GM12872 (cell line): ENCODE data around the gene CNIH2.

Experiments used
- TF ChIP-seq, protein P1 (sequence below): IDR thresholded peaks from 3 replicates; pipeline ENCODE4 v1.5.1; 2011; ENCODE audit warnings: low read depth, mild to moderate bottlenecking, low read length, moderate library complexity; ENCODE audit not compliant: insufficient read depth

The CNIH2 gene

GRCh38 chr11:66277471-66278362 lies at the start of gene CNIH2:
TSS of gene CNIH2 (plus strand) at chr11:66278175. CDS start at chr11:66278457, 282 bp downstream.
- TF ChIP-seq, protein P1, sequence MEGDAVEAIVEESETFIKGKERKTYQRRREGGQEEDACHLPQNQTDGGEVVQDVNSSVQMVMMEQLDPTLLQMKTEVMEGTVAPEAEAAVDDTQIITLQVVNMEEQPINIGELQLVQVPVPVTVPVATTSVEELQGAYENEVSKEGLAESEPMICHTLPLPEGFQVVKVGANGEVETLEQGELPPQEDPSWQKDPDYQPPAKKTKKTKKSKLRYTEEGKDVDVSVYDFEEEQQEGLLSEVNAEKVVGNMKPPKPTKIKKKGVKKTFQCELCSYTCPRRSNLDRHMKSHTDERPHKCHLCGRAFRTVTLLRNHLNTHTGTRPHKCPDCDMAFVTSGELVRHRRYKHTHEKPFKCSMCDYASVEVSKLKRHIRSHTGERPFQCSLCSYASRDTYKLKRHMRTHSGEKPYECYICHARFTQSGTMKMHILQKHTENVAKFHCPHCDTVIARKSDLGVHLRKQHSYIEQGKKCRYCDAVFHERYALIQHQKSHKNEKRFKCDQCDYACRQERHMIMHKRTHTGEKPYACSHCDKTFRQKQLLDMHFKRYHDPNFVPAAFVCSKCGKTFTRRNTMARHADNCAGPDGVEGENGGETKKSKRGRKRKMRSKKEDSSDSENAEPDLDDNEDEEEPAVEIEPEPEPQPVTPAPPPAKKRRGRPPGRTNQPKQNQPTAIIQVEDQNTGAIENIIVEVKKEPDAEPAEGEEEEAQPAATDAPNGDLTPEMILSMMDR: no peak

GRCh38 chr11:66228521-66228920 lies 49.5 kb upstream of the CNIH2 start:
- TF ChIP-seq, protein P1: no peak

DNA sequence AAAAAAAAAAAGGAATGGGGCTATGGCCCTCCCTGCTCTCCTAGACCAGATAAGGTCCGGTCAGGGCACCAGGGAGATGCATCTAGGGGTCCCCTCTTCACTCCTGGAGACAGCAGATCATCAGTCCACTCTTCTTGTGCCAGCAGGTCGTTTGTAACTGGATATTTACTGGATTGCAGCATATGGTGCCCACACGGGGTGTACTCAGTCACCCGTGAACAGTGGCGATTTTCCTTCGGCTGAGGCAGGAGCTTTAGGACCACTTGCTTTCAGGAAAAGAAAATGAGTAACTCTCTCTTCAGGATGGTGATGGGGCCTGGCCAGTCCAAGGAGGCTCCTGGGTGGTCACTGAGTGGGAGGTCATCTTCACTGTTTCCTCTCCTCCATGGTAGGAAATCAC lies 47.8 kb upstream of the CNIH2 start:
- TF ChIP-seq, protein P1: no peak

DNA sequence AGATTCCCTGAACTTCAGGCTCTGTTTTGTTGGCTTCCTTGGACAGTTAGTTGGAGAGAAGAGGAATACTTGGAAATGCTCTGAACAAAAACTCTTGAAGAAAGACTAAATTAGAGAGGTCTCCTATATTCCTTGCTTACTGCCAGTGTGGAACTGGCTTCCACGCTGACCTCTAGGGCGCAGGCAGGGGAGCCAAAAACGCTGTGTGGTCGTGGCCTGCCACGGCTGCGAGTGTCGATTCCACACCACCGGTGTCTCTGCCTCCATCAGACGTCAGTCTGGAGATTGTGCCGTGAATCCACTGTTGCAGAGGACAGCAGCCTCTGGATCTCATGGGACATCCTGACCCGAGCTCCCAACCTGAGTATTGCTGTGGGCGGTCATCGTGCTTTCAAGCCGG lies 47.0 kb upstream of the CNIH2 start:
- TF ChIP-seq, protein P1: no peak

- TF ChIP-seq, protein P1: no peak
Observed at GRCh38 chr11:66231561-66231960, 46.4 kb upstream of the CNIH2 start.

DNA sequence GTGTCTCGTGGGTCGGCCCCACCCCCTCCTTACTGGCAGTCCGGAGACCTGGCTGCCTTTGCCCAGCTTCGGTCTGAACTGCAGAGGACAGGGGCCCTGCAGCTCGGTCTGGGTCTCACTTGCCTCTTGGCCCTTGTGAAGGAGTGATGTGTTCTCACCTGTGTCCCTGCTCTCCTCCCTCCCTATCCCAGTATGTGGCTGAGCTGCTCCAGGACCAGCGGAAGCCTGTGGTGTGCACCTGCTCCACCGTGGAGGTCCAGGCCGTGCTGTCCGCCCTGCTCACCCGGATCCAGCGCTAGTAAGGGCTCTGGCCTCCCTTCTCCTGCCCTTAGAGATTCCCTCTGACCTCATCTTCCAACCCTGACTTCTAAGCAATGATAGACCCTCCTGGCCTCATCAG lies 45.2 kb upstream of the CNIH2 start:
- TF ChIP-seq, protein P1: no peak

GRCh38 chr11:66233301-66233700 lies 44.7 kb upstream of the CNIH2 start:
- TF ChIP-seq, protein P1: no peak
